GM13977 (cell line): ENCODE data around the gene DIO1.

Experiments
- DNase-seq: peaks from one replicate; pipeline ENCODE4 v3.0.0; 2012; ENCODE audit warnings: low spot score
- CTCF ChIP-seq: IDR thresholded peaks from 2 replicates; pipeline ENCODE4 v1.5.1; 2012; ENCODE audit warnings: mild to moderate bottlenecking, control low read depth; ENCODE audit not compliant: insufficient read depth; ENCODE audit errors: extremely low read depth, missing control alignments
- in situ Hi-C: fragments of 300-500 bp; cut with MboI; formaldehyde crosslinking; loops from one replicate; pipeline ENCODE4 v1.12.0; 2022; ENCODE audit warnings: low sequenced_read_pairs, low pct_unique_long_range_greater_than_20kb, mixed read lengths, inconsistent platforms; ENCODE audit not compliant: unreplicated experiment

DIO1 gene

GRCh38 chr1:53894644-53895043 is 657 bp downstream of the DIO1 start:
- no peak for DNase-seq
- in situ Hi-C loops: no loop called here
- no peak for TF ChIP-seq CTCF

GRCh38 chr1:53895421-53895820 is 1.4 kb downstream of the DIO1 start:
- DNase-seq: no peak
- TF ChIP-seq CTCF: no peak

GRCh38 chr1:53896635-53897229 is 2.7 kb downstream of the DIO1 start:
- DNase-seq: no peak
- in situ Hi-C loops: no loop called here
- TF ChIP-seq CTCF: no peak

More at GRCh38 chr1:53895421-53895820, 1.4 kb downstream of the DIO1 start:
- in situ Hi-C loops: no loop called here

GRCh38 chr1:53899206-53899628 is 5.2 kb downstream of the DIO1 start:
- in situ Hi-C loops: no loop called here
- DNase-seq: no peak
- no peak for TF ChIP-seq CTCF

GRCh38 chr1:53899708-53900107 is 5.7 kb downstream of the DIO1 start:
- no peak for TF ChIP-seq CTCF
- DNase-seq: no peak
- in situ Hi-C loops: no loop called here

GRCh38 chr1:53902235-53903138 is 8.5 kb downstream of the DIO1 start:
- no peak for TF ChIP-seq CTCF
- DNase-seq: no peak
- in situ Hi-C loops: no loop called here
